ENCODE measurements around the gene KCTD21.

DNA sequence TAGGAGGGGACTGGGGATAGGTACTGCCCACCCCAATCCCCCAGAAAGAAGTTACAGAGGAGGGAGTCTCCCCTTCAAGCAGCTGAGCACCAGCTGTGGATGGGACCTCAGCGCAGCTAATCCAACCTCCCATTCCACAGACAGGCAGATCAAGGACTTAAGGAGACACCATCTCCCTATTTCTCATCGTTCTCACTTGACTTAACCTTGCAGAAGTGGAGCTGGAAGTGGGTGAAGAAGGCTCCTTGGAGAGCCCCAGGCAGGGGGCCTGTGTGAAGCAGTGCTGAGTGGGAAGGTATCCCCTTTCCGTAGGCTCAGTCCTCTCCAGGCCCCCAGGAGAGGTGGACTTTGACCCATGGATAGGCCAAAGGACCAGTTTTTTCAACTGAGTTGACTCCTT is 27.6 kb upstream of the KCTD21 start:
- TF ChIP-seq, protein P1, sequence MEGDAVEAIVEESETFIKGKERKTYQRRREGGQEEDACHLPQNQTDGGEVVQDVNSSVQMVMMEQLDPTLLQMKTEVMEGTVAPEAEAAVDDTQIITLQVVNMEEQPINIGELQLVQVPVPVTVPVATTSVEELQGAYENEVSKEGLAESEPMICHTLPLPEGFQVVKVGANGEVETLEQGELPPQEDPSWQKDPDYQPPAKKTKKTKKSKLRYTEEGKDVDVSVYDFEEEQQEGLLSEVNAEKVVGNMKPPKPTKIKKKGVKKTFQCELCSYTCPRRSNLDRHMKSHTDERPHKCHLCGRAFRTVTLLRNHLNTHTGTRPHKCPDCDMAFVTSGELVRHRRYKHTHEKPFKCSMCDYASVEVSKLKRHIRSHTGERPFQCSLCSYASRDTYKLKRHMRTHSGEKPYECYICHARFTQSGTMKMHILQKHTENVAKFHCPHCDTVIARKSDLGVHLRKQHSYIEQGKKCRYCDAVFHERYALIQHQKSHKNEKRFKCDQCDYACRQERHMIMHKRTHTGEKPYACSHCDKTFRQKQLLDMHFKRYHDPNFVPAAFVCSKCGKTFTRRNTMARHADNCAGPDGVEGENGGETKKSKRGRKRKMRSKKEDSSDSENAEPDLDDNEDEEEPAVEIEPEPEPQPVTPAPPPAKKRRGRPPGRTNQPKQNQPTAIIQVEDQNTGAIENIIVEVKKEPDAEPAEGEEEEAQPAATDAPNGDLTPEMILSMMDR (IDR thresholded peaks at IDR 0.05) = no peak
- TF ChIP-seq SIN3A (IDR thresholded peaks at IDR 0.05; ENCODE audit: borderline replicate concordance, insufficient read depth, low read depth, low read length) (no peak), POLR2AphosphoS5 (IDR thresholded peaks at IDR 0.05; ENCODE audit: low read depth, low read length) (no peak)

Measured in Panc1 (cell line).